Measurements from ENCODE around the gene SCN8A. TPM values are rescaled to one million over a fixed set of nuclear protein-coding genes. Genes with fewer than 3 reads are reported as not detected.

Gene SCN8A
- total RNA-seq, 1 experiment from 2014 or later, result 5.4 TPM

GRCh38 chr12:51661836-51662235 lies 70.8 kb downstream of the SCN8A start:
- BruUV-seq (replicated peaks), result no TSS peak
- TF ChIP-seq, protein P1, sequence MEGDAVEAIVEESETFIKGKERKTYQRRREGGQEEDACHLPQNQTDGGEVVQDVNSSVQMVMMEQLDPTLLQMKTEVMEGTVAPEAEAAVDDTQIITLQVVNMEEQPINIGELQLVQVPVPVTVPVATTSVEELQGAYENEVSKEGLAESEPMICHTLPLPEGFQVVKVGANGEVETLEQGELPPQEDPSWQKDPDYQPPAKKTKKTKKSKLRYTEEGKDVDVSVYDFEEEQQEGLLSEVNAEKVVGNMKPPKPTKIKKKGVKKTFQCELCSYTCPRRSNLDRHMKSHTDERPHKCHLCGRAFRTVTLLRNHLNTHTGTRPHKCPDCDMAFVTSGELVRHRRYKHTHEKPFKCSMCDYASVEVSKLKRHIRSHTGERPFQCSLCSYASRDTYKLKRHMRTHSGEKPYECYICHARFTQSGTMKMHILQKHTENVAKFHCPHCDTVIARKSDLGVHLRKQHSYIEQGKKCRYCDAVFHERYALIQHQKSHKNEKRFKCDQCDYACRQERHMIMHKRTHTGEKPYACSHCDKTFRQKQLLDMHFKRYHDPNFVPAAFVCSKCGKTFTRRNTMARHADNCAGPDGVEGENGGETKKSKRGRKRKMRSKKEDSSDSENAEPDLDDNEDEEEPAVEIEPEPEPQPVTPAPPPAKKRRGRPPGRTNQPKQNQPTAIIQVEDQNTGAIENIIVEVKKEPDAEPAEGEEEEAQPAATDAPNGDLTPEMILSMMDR (IDR thresholded peaks at IDR 0.05; ENCODE audit: unreplicated experiment), result no peak
- no peak overlapping the region for H3K4me3 Mint-ChIP-seq (ENCODE audit: low read depth, unreplicated experiment)
- H3K27ac Mint-ChIP-seq (ENCODE audit: unreplicated experiment), result no peak overlapping the region
- intact Hi-C loops (cut with micrococcal nuclease; ENCODE audit: unreplicated experiment), result no loop called here
- no peaks in the 10 kb centered on the region for H3K9me3 Mint-ChIP-seq (ENCODE audit: low read depth, unreplicated experiment)
- no peak for DNase-seq
- no peaks in the 10 kb centered on the region for H3K27me3 Mint-ChIP-seq (ENCODE audit: unreplicated experiment)
- H3K36me3 Mint-ChIP-seq (ENCODE audit: insufficient read depth, unreplicated experiment), result no peaks in the 10 kb centered on the region
- H3K4me1 Mint-ChIP-seq (ENCODE audit: low read depth, unreplicated experiment), result no peaks in the 10 kb centered on the region
- CTCF ChIA-PET, result no interaction called here

GRCh38 chr12:51662728-51663154 lies 71.7 kb downstream of the SCN8A start:
- H3K9me3 Mint-ChIP-seq (ENCODE audit: low read depth, unreplicated experiment), result no peaks in the 10 kb centered on the region
- BruUV-seq (replicated peaks), result no TSS peak
- H3K36me3 Mint-ChIP-seq (ENCODE audit: insufficient read depth, unreplicated experiment), result no peaks in the 10 kb centered on the region
- H3K4me1 Mint-ChIP-seq (ENCODE audit: low read depth, unreplicated experiment), result no peaks in the 10 kb centered on the region
- CTCF ChIA-PET, result no interaction called here
- no peak for DNase-seq
- no peak overlapping the region for H3K4me3 Mint-ChIP-seq (ENCODE audit: low read depth, unreplicated experiment)
- TF ChIP-seq, protein P1 (IDR thresholded peaks at IDR 0.05; ENCODE audit: unreplicated experiment), result no peak
- no peak overlapping the region for H3K27ac Mint-ChIP-seq (ENCODE audit: unreplicated experiment)
- no peaks in the 10 kb centered on the region for H3K27me3 Mint-ChIP-seq (ENCODE audit: unreplicated experiment)
- intact Hi-C loops (cut with micrococcal nuclease; ENCODE audit: unreplicated experiment), result no loop called here

DNA sequence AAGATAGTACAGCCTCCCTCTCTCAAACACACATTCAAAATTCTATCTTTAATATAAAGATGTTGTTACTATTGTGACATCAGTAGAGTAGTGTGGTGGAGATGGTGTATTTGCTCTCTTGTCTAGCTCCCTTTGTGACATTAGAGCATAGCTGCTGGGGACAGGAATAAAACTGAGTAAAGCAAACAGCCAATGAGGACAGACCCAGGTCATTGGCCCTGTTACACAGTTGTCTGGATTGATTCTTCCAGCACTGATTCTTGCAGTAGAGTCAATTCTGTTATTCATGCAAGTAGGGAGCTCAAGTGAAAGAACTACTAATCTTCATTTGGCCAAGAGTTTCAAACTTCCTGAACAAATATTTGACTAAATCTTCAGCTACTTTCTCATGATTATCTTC lies 72.4 kb downstream of the SCN8A start:
- H3K36me3 Mint-ChIP-seq (ENCODE audit: insufficient read depth, unreplicated experiment), result no peaks in the 10 kb centered on the region
- TF ChIP-seq, protein P1 (IDR thresholded peaks at IDR 0.05; ENCODE audit: unreplicated experiment), result no peak
- no peak for DNase-seq
- no peaks in the 10 kb centered on the region for H3K27me3 Mint-ChIP-seq (ENCODE audit: unreplicated experiment)
- intact Hi-C loops (cut with micrococcal nuclease; ENCODE audit: unreplicated experiment), result no loop called here
- CTCF ChIA-PET, result no interaction called here
- BruUV-seq (replicated peaks), result no TSS peak
- no peaks in the 10 kb centered on the region for H3K4me1 Mint-ChIP-seq (ENCODE audit: low read depth, unreplicated experiment)
- H3K9me3 Mint-ChIP-seq (ENCODE audit: low read depth, unreplicated experiment), result no peaks in the 10 kb centered on the region
- H3K4me3 Mint-ChIP-seq (ENCODE audit: low read depth, unreplicated experiment), result no peak overlapping the region
- no peak overlapping the region for H3K27ac Mint-ChIP-seq (ENCODE audit: unreplicated experiment)

DNA sequence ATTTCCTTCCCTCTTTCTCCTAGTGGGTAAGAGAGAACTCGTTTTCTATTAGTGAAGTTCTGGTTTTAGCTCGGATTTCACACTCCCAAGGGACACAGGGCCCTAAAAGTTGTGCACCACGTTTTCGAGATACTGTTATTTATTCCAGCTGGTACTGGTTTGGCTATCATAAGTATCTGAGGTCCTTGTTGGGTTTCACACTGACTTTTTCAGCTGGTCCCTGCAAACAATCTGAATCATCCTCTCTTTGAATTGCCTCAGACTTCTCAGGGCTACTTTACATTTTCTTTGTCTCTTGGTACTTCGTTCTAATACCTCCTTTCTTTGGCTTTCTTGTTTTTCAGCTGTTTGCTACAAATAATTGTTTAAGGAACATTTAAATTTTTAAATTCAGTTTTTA lies 75.7 kb downstream of the SCN8A start:
- Mint-ChIP-seq H3K27ac (ENCODE audit: unreplicated experiment) (no peak overlapping the region), H3K4me3 (ENCODE audit: low read depth, unreplicated experiment) (no peak overlapping the region), H3K27me3 (ENCODE audit: unreplicated experiment) (no peaks in the 10 kb centered on the region), H3K9me3 (ENCODE audit: low read depth, unreplicated experiment) (no peaks in the 10 kb centered on the region), H3K4me1 (ENCODE audit: low read depth, unreplicated experiment) (peaks cover under 1% of the 10 kb centered on the region), H3K36me3 (ENCODE audit: insufficient read depth, unreplicated experiment) (no peaks in the 10 kb centered on the region)
- no peak for DNase-seq
- intact Hi-C loops (cut with micrococcal nuclease; ENCODE audit: unreplicated experiment), result no loop called here
- BruUV-seq (replicated peaks), result no TSS peak
- CTCF ChIA-PET, result no interaction called here
- TF ChIP-seq, protein P1 (IDR thresholded peaks at IDR 0.05; ENCODE audit: unreplicated experiment), result no peak
